H9 (cell line): ENCODE results near the gene CUBN. TPM values are rescaled to one million over a fixed set of nuclear protein-coding genes. Genes with fewer than 3 reads are reported as not detected.

Source experiments
- DNase-seq: peaks from one replicate; pipeline ENCODE4 v3.0.0-alpha.2; 2017
- H2AFZ ChIP-seq: one replicate; pipeline ENCODE4 v1.6.1; 2013; ENCODE audit warnings: mild to moderate bottlenecking, low read length, control low read depth, moderate library complexity
- H2AK5ac ChIP-seq: 2 replicates; pipeline ENCODE4 v1.6.1; 2013; ENCODE audit warnings: low read length, control low read depth, mixed read lengths; ENCODE audit not compliant: insufficient read length
- H2BK120ac ChIP-seq: one replicate; pipeline ENCODE4 v1.6.1; 2013; ENCODE audit warnings: low read depth, mild to moderate bottlenecking, low read length, control low read depth, inconsistent platforms; ENCODE audit not compliant: poor library complexity, severe bottlenecking
- H2BK12ac ChIP-seq: 2 replicates; pipeline ENCODE4 v1.6.1; 2013; ENCODE audit warnings: low read length, control low read depth, mixed read lengths, low read depth; ENCODE audit not compliant: insufficient read length
- H2BK15ac ChIP-seq: 2 replicates; pipeline ENCODE4 v1.6.1; 2013; ENCODE audit warnings: low read depth, low read length, control low read depth
- H2BK20ac ChIP-seq: one replicate; pipeline ENCODE4 v1.6.1; 2013; ENCODE audit warnings: low read depth, mild to moderate bottlenecking, low read length, control low read depth, inconsistent platforms; ENCODE audit not compliant: poor library complexity, severe bottlenecking
- H2BK5ac ChIP-seq: 2 replicates; pipeline ENCODE4 v1.6.1; 2013; ENCODE audit warnings: low read length, control low read depth, mixed read lengths; ENCODE audit not compliant: insufficient read length
- H3K14ac ChIP-seq: 2 replicates; pipeline ENCODE4 v1.6.1; 2013; ENCODE audit warnings: low read length, control low read depth; ENCODE audit not compliant: insufficient read depth
- H3K18ac ChIP-seq: 2 replicates; pipeline ENCODE4 v1.6.1; 2013; ENCODE audit warnings: low read depth, mild to moderate bottlenecking, mixed read lengths, low read length, control low read depth; ENCODE audit not compliant: insufficient read length
- H3K23ac ChIP-seq: 2 replicates; pipeline ENCODE4 v1.6.1; 2013; ENCODE audit warnings: low read length, control low read depth, mixed read lengths, low read depth; ENCODE audit not compliant: insufficient read length
- H3K23me2 ChIP-seq: 2 replicates; pipeline ENCODE4 v1.6.1; 2013; ENCODE audit warnings: low read depth, mild to moderate bottlenecking, mixed read lengths, low read length, control low read depth; ENCODE audit not compliant: insufficient read length, poor library complexity, severe bottlenecking
- H3K27ac ChIP-seq: 2 replicates; pipeline ENCODE4 v1.5.1; 2013; ENCODE audit warnings: low read length, control low read depth, mixed read lengths, low read depth; ENCODE audit not compliant: insufficient read length
- H3K27me3 ChIP-seq: 2 replicates; pipeline ENCODE4 v1.6.1; 2013; ENCODE audit warnings: low read length, control low read depth, inconsistent platforms; ENCODE audit not compliant: insufficient read depth
- H3K4ac ChIP-seq: 2 replicates; pipeline ENCODE4 v1.6.1; 2013; ENCODE audit warnings: low read depth, mild to moderate bottlenecking, control low read depth, inconsistent platforms, low read length, moderate library complexity
- H3K4me1 ChIP-seq: 2 replicates; pipeline ENCODE4 v1.6.1; 2013; ENCODE audit warnings: low read length, control low read depth, inconsistent platforms; ENCODE audit not compliant: insufficient read depth
- H3K4me2 ChIP-seq: 2 replicates; pipeline ENCODE4 v1.6.1; 2013; ENCODE audit warnings: low read length, control low read depth, mixed read lengths; ENCODE audit not compliant: insufficient read length, insufficient read depth
- H3K56ac ChIP-seq: 2 replicates; pipeline ENCODE4 v1.6.1; 2013; ENCODE audit warnings: low read depth, mild to moderate bottlenecking, mixed read lengths, low read length, control low read depth; ENCODE audit not compliant: insufficient read length
- H3K79me1 ChIP-seq: 2 replicates; pipeline ENCODE4 v1.6.1; 2013; ENCODE audit warnings: low read depth, mild to moderate bottlenecking, moderate library complexity, low read length, control low read depth, inconsistent platforms; ENCODE audit not compliant: insufficient read depth, poor library complexity, severe bottlenecking
- H3K79me2 ChIP-seq: 2 replicates; pipeline ENCODE4 v1.6.1; 2013; ENCODE audit warnings: low read length, control low read depth, inconsistent platforms; ENCODE audit not compliant: insufficient read depth
- H3K9ac ChIP-seq: 2 replicates; pipeline ENCODE4 v1.6.1; 2013; ENCODE audit warnings: low read length, control low read depth, mixed read lengths; ENCODE audit not compliant: insufficient read length; ENCODE audit errors: extremely low read depth
- H3K9me3 ChIP-seq: one replicate; pipeline ENCODE4 v1.6.1; 2013; ENCODE audit warnings: low read depth, low read length, inconsistent platforms; ENCODE audit not compliant: control insufficient read depth
- H3T11ph ChIP-seq: one replicate; pipeline ENCODE4 v1.6.1; 2013; ENCODE audit warnings: mild to moderate bottlenecking, low read length, control low read depth, inconsistent platforms
- H4K20me1 ChIP-seq: one replicate; pipeline ENCODE4 v1.6.1; 2013; ENCODE audit not compliant: control insufficient read depth, insufficient read length, insufficient read depth
- H4K5ac ChIP-seq: 2 replicates; pipeline ENCODE4 v1.6.1; 2013; ENCODE audit warnings: low read depth, mild to moderate bottlenecking, mixed read lengths, low read length, control low read depth; ENCODE audit not compliant: insufficient read length
- H4K8ac ChIP-seq: replicated peaks from 2 replicates; pipeline ENCODE4 v1.6.1; 2013; ENCODE audit warnings: low read length, control low read depth, mixed read lengths, low read depth; ENCODE audit not compliant: insufficient read length
- H4K91ac ChIP-seq: 2 replicates; pipeline ENCODE4 v1.6.1; 2013; ENCODE audit warnings: low read depth, mild to moderate bottlenecking, moderate library complexity, mixed read lengths, low read length, control low read depth; ENCODE audit not compliant: insufficient read length
- H3K27ac Mint-ChIP-seq, 3 experiments: 2 replicates in 2 of 3; 3 replicates in 1 of 3; pipeline ENCODE4 v1.8.0; 2020 to 2021; ENCODE audit warnings: mixed read lengths in 3 of 3, mild to moderate bottlenecking in 1 of 3, moderate library complexity in 1 of 3
- H3K27me3 Mint-ChIP-seq: 2 replicates; pipeline ENCODE4 v1.8.0; 2021; ENCODE audit warnings: low read depth, mild to moderate bottlenecking, moderate library complexity, mixed read lengths
- H3K36me3 Mint-ChIP-seq, 3 experiments: 2 replicates in 2 of 3; 3 replicates in 1 of 3; pipeline ENCODE4 v1.8.0; 2020 to 2021; ENCODE audit warnings: low read depth in 3 of 3, mixed read lengths in 3 of 3; ENCODE audit not compliant: insufficient read depth in 1 of 3
- H3K4me1 Mint-ChIP-seq, 2 experiments: 2 replicates each; pipeline ENCODE4 v1.8.0; 2020; ENCODE audit warnings: mixed read lengths in 2 of 2
- H3K4me3 Mint-ChIP-seq, 2 experiments: 2 replicates in 1 of 2; 3 replicates in 1 of 2; pipeline ENCODE4 v1.8.0; 2020 to 2021; ENCODE audit warnings: mild to moderate bottlenecking in 2 of 2, mixed read lengths in 2 of 2, moderate library complexity in 1 of 2
- H3K9me3 Mint-ChIP-seq, 2 experiments: 2 replicates in 1 of 2; 3 replicates in 1 of 2; pipeline ENCODE4 v1.8.0; 2020; ENCODE audit warnings: mild to moderate bottlenecking in 2 of 2, mixed read lengths in 2 of 2, moderate library complexity in 1 of 2
- CTCF ChIP-seq: fragments of 200-600 bp; sonication (generic); conservative IDR thresholded peaks from 3 replicates; pipeline ENCODE4 v1.8.0; 2021; ENCODE audit warnings: antibody characterized with exemption, mild to moderate bottlenecking
- WGBS: extraction: QIAGEN DNeasy Blood & Tissue Kit; methylation state at CpG from one replicate; pipeline ENCODE4 v1.1.7; 2013; ENCODE audit warnings: missing lambda C conversion rate, low lambda C conversion rate, mixed read lengths; ENCODE audit not compliant: insufficient read length; ENCODE audit errors: extremely low coverage; 5-methylcytosine and 5-hydroxymethylcytosine counted together
- total RNA-seq: library from RNA; stranded (reverse); gene quantifications from 2 replicates; pipeline ENCODE4 v1.2.1, GENCODE V29; 2021

Gene CUBN
- total RNA-seq, 1 experiment from 2014 or later = 0.26 TPM

- H2AFZ ChIP-seq = no peak overlapping the region
- H3K18ac ChIP-seq = no peak overlapping the region
- no peak overlapping the region for H3T11ph ChIP-seq
- H3K23ac ChIP-seq = no peak overlapping the region
- no peak overlapping the region for H2BK20ac ChIP-seq
- H3K14ac ChIP-seq = no peak overlapping the region
- H3K79me1 ChIP-seq = no peaks in the 10 kb centered on the region
- no peak overlapping the region for H4K8ac ChIP-seq
- no peaks in the 10 kb centered on the region for H3K9me3 Mint-ChIP-seq
- no peak overlapping the region; a peak in 1 of 7 replicates for H3K27ac Mint-ChIP-seq
- H3K27me3 Mint-ChIP-seq = no peaks in the 10 kb centered on the region
- H2BK120ac ChIP-seq = no peak overlapping the region
- no peak overlapping the region for H3K56ac ChIP-seq
- H2AK5ac ChIP-seq = no peak overlapping the region
- no peak overlapping the region for H3K4me3 Mint-ChIP-seq
- H3K4ac ChIP-seq = no peak overlapping the region
- no peaks in the 10 kb centered on the region for H3K27me3 ChIP-seq
- peaks cover 3 to 9% of the 10 kb centered on the region in 2 experiments; a peak in 3 of 4 replicates for H3K4me1 Mint-ChIP-seq
- H3K4me2 ChIP-seq = no peak overlapping the region
- H4K20me1 ChIP-seq = no peaks in the 10 kb centered on the region
- no peak overlapping the region for H2BK15ac ChIP-seq
- no peak for DNase-seq
- no peaks in the 10 kb centered on the region for H3K79me2 ChIP-seq
- no peak overlapping the region for H4K91ac ChIP-seq
- H3K27ac ChIP-seq = no peak overlapping the region
- H3K9me3 ChIP-seq = no peaks in the 10 kb centered on the region
- no peaks in the 10 kb centered on the region for H3K23me2 ChIP-seq
- H2BK12ac ChIP-seq = no peak overlapping the region
- no peak for TF ChIP-seq CTCF
- no peak overlapping the region for H4K5ac ChIP-seq
- H3K36me3 Mint-ChIP-seq = no peaks in the 10 kb centered on the region
- no peak overlapping the region for H2BK5ac ChIP-seq
- WGBS = no CpG with 5 or more reads among the region's 11 CpGs
- H3K4me1 ChIP-seq = no peaks in the 10 kb centered on the region
- no peak overlapping the region for H3K9ac ChIP-seq
These were observed 297.1 kb downstream of the CUBN start for GRCh38 chr10:16832351-16833080.
